CD4-positive, alpha-beta T cell (primary cell): Measurements from ENCODE around the gene SNRPA. TPM values are rescaled to one million over a fixed set of nuclear protein-coding genes. Genes with fewer than 3 reads are reported as not detected.
A peak's percentile ranks its signal among the peaks of the same experiment; 100 is the strongest.

Experiments used
- ATAC-seq: fragments of 200-7000 bp; cut with Tn5 transposase; one replicate; pipeline ENCODE4 v1.10.0; 2022; ENCODE audit warnings: mild to moderate bottlenecking; ENCODE audit not compliant: poor library complexity
- CTCF ChIA-PET: fragments of 350-600 bp; sonication (Branson Sonifier 250); formaldehyde crosslinking; loops from one replicate; lab custom pipeline; 2021; ENCODE audit warnings: antibody characterized with exemption, inconsistent platforms; lab: Charles Lee
- POLR2A ChIA-PET: fragments of 350-600 bp; sonication (Branson Sonifier 250); formaldehyde crosslinking; loops from one replicate; lab custom pipeline; 2021; ENCODE audit warnings: antibody characterized with exemption, inconsistent platforms; lab: Charles Lee
- DNase-seq, 14 experiments: peaks; one replicate each; pipeline ENCODE4 v3.0.0-alpha.2; 2013 to 2020; ENCODE audit warnings: mixed read lengths in 2 of 14
- H3K27ac ChIP-seq, 2 donors: one replicate each; pipeline versions ENCODE4 v1.5.1 to v1.7.0; 2013; ENCODE audit warnings: low read length in 2 of 2, low read depth in 1 of 2, mild to moderate bottlenecking in 1 of 2
- H3K27me3 ChIP-seq, 2 experiments: 1 replicate in 1 of 2; 2 replicates in 1 of 2; pipeline versions ENCODE4 v1.6.1 to v1.7.0; 2013; ENCODE audit warnings: low read length in 2 of 2, control low read depth in 1 of 2, mild to moderate bottlenecking in 1 of 2, moderate library complexity in 1 of 2; ENCODE audit not compliant: insufficient read depth in 2 of 2, control insufficient read depth in 1 of 2
- H3K36me3 ChIP-seq: one replicate; pipeline ENCODE4 v1.6.1; 2013; ENCODE audit warnings: low read length, control low read depth; ENCODE audit not compliant: insufficient read depth
- H3K4me1 ChIP-seq: one replicate; pipeline ENCODE4 v1.6.1; 2013; ENCODE audit warnings: low read length, control low read depth; ENCODE audit not compliant: insufficient read depth
- H3K4me3 ChIP-seq: one replicate; pipeline ENCODE4 v1.5.1; 2013; ENCODE audit warnings: mild to moderate bottlenecking, low read length, moderate library complexity
- H3K9me3 ChIP-seq, 2 experiments: 1 replicate in 1 of 2; 2 replicates in 1 of 2; pipeline versions ENCODE4 v1.6.1 to v1.7.0; 2013; ENCODE audit warnings: low read length in 2 of 2, mild to moderate bottlenecking in 2 of 2, control low read depth in 1 of 2, moderate library complexity in 1 of 2; ENCODE audit not compliant: control insufficient read depth in 1 of 2, insufficient read depth in 1 of 2
- H3K27ac Mint-ChIP-seq: one replicate; pipeline ENCODE4 v1.8.0; 2020; ENCODE audit warnings: mixed read lengths
- H3K27me3 Mint-ChIP-seq: one replicate; pipeline ENCODE4 v1.8.0; 2021; ENCODE audit warnings: mixed read lengths
- H3K36me3 Mint-ChIP-seq: one replicate; pipeline ENCODE4 v1.8.0; 2021; ENCODE audit warnings: low read depth, mixed read lengths
- H3K4me1 Mint-ChIP-seq: one replicate; pipeline ENCODE4 v1.8.0; 2021; ENCODE audit warnings: low read depth, mixed read lengths
- H3K4me3 Mint-ChIP-seq: one replicate; pipeline ENCODE4 v1.8.0; 2020; ENCODE audit warnings: mild to moderate bottlenecking, mixed read lengths
- H3K9me3 Mint-ChIP-seq: one replicate; pipeline ENCODE4 v1.8.0; 2020; ENCODE audit warnings: mixed read lengths
- intact Hi-C, 2 experiments: fragments of 100-400 bp; cut with DNase I in 1 of 2; cut with micrococcal nuclease in 1 of 2; formaldehyde crosslinking; loops; one replicate each; pipeline versions ENCODE4 v1.15.1 to v1.9.0; 2023 to 2025; cut with DNase I, micrococcal nuclease
- total RNA-seq, 174 experiments: library from RNA in 2 of 174; stranded (reverse) in 2 of 174; gene quantifications; one replicate each; pipeline ENCODE4 v1.2.3 and lab custom pipeline; 2021 to 2026
- TF ChIP-seq, protein P1 (sequence below): fragments of 200-600 bp; IDR thresholded peaks from one replicate; pipeline ENCODE4 v1.8.0; 2022; ENCODE audit warnings: antibody characterized with exemption, mild to moderate bottlenecking

Gene SNRPA
- total RNA-seq, 2 experiments from 2014 or later, result 60.3 to 76.7 TPM

DNA sequence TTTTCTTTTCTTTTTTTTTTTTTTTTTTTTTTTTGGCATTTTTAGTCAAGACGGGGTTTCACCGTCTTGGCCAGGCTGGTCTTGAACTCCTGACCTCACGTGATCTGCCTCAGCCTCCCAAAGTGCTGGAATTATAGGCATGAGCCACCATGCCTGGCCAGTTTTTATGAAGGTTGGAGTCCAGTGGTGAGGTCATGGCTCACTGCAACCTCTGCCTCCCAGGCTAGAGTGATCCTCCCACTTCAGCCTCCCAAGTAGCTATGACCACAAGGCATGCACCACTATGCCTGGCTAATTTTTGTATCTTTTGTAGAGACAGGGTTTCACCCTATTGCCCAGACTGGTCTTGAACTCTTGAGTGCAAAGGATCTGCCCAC is 4.2 kb downstream of the SNRPA start:
- ChIA-PET POLR2A (interaction anchor here (2.0 to 4.5 kb wide), 2 partner anchors 23 to 43 kb away, joined by 22 read pairs; partner anchors contain the start of genes EGLN2 and RAB4B), CTCF (interaction anchor here (1.7 to 2.9 kb wide), 3 partner anchors 39 to 51 kb away, joined by 4 to 11 read pairs (median 7); partner anchors contain the start of genes COQ8B, EGLN2 and ITPKC)
- no peak for ATAC-seq
- Histone ChIP-seq H3K27ac (no peak overlapping the region), H3K4me1 (peaks cover 68% of the 10 kb centered on the region), H3K36me3 (peaks cover 51% of the 10 kb centered on the region), H3K27me3 (no peaks in the 10 kb centered on the region), H3K9me3 (no peaks in the 10 kb centered on the region), H3K4me3 (peak overlapping the region; percentile 41)
- intact Hi-C loops, result loop anchor here in 1 of 2 experiments (10.0 kb wide), 1 partner anchor 290 kb away; the partner anchor contains the start of genes BLVRB and SPTBN4
- peak overlapping the region; percentile 86 for H3K27ac Mint-ChIP-seq
- H3K4me3 Mint-ChIP-seq, result peak overlapping the region; percentile 79
- no peaks in the 10 kb centered on the region for H3K27me3 Mint-ChIP-seq
- DNase-seq, result no peak
- no peaks in the 10 kb centered on the region for H3K9me3 Mint-ChIP-seq
- TF ChIP-seq, protein P1, sequence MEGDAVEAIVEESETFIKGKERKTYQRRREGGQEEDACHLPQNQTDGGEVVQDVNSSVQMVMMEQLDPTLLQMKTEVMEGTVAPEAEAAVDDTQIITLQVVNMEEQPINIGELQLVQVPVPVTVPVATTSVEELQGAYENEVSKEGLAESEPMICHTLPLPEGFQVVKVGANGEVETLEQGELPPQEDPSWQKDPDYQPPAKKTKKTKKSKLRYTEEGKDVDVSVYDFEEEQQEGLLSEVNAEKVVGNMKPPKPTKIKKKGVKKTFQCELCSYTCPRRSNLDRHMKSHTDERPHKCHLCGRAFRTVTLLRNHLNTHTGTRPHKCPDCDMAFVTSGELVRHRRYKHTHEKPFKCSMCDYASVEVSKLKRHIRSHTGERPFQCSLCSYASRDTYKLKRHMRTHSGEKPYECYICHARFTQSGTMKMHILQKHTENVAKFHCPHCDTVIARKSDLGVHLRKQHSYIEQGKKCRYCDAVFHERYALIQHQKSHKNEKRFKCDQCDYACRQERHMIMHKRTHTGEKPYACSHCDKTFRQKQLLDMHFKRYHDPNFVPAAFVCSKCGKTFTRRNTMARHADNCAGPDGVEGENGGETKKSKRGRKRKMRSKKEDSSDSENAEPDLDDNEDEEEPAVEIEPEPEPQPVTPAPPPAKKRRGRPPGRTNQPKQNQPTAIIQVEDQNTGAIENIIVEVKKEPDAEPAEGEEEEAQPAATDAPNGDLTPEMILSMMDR, result no peak
- H3K4me1 Mint-ChIP-seq, result peaks cover 59% of the 10 kb centered on the region
- H3K36me3 Mint-ChIP-seq, result peaks cover 77% of the 10 kb centered on the region

DNA sequence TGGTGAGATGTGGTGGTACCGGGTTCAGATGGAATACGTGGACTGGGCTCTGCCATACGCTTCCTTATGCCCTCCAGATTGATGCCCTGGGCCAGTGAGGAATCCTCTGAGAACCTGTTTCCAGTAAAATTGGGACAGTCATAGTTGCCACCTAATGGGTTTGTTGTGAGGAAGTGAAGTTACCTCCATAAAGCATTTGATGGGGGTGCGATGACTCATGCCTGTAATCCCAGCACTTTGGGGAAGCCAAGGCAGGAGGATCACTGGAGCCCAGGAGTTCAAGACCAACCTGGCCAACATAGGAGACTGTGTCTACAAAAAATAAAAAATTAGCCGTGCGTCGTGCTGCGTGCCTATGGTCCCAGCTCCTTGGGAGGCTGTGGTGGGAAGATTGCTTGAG is 4.8 kb downstream of the SNRPA start:
- POLR2A ChIA-PET, result interaction anchor here (1.1 to 4.5 kb wide), 2 partner anchors 22 to 42 kb away, joined by 3 to 22 read pairs; partner anchors contain the start of genes EGLN2 and RAB4B
- no peak for DNase-seq
- intact Hi-C loops, result loop anchor here in 1 of 2 experiments (10.0 kb wide), 1 partner anchor 291 kb away; the partner anchor contains the start of genes BLVRB and SPTBN4
- TF ChIP-seq, protein P1, result no peak
- Mint-ChIP-seq H3K4me3 (peak overlapping the region; percentile 79), H3K4me1 (peaks cover 55% of the 10 kb centered on the region), H3K27ac (peak overlapping the region; percentile 86), H3K27me3 (no peaks in the 10 kb centered on the region), H3K9me3 (no peaks in the 10 kb centered on the region), H3K36me3 (peaks cover 77% of the 10 kb centered on the region)
- CTCF ChIA-PET, result interaction anchor here (1.9 to 2.9 kb wide), 2 partner anchors 43 to 51 kb away, joined by 7 to 11 read pairs; partner anchors contain the start of gene EGLN2
- H3K36me3 ChIP-seq, result peaks cover 57% of the 10 kb centered on the region
- ATAC-seq, result no peak
- H3K27me3 ChIP-seq, result no peaks in the 10 kb centered on the region
- peaks cover 67% of the 10 kb centered on the region for H3K4me1 ChIP-seq
- H3K4me3 ChIP-seq, result peak overlapping the region; percentile 41
- H3K9me3 ChIP-seq, result no peaks in the 10 kb centered on the region
- no peak overlapping the region for H3K27ac ChIP-seq

DNA sequence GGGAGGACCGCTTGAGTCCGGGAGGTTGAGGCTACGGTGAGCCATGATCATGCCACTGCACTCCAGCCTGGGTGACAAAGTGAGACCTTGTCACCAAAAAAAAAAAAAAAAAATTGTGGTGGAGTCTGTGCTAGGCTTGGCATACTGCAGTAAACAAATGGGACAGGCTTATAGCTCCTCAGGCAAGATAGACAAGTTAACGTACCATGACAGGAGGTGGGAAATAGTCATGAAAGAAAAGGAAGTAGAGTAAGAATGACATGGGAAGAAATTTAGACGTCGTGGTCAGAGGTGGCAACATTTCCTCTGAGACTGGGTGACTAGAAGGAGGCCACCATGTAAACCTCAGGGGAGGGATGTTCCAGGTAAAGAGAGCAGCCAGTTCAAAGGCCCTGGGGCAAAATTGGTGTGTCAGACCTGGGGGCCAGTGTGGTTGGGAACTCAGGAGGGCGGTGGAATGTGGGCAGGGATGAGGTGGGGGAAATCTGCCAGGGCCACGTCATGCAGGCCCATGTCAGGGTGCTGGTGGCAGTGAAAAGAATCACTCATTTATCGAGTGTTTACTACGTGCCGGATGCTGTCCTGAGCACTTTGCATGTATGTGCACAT is 5.6 kb downstream of the SNRPA start:
- H3K9me3 Mint-ChIP-seq, result no peaks in the 10 kb centered on the region
- peaks cover 62% of the 10 kb centered on the region for H3K4me1 ChIP-seq
- intact Hi-C loops, result loop anchor here in 1 of 2 experiments (10.0 kb wide), 1 partner anchor 292 kb away; the partner anchor contains the start of genes BLVRB and SPTBN4

More for the DNA sequence above, 5.6 kb downstream of the SNRPA start:
- H3K27me3 ChIP-seq, result no peaks in the 10 kb centered on the region
- no peaks in the 10 kb centered on the region for H3K9me3 ChIP-seq
- H3K27me3 Mint-ChIP-seq, result no peaks in the 10 kb centered on the region
- ChIA-PET CTCF (interaction anchor here (0.9 to 2.9 kb wide), 2 partner anchors 50 to 122 kb away, joined by 4 to 11 read pairs; no protein-coding TSS in a partner anchor), POLR2A (interaction anchor here (1.1 to 4.5 kb wide), 4 partner anchors 9 to 42 kb away, joined by 3 to 22 read pairs (median 4); partner anchors contain the start of genes EGLN2 and RAB4B)
- H3K4me3 Mint-ChIP-seq, result peak overlapping the region; percentile 70
- no peak overlapping the region for H3K27ac ChIP-seq
- H3K36me3 Mint-ChIP-seq, result peaks cover 77% of the 10 kb centered on the region
- TF ChIP-seq, protein P1, result no peak
- H3K27ac Mint-ChIP-seq, result peak overlapping the region; percentile 86
- no peak overlapping the region for H3K4me3 ChIP-seq
- H3K36me3 ChIP-seq, result peaks cover 65% of the 10 kb centered on the region
- ATAC-seq (peak; percentile 16), DNase-seq (peak in 2 of 14 experiments; percentile 43 to 50)
- peaks cover 47% of the 10 kb centered on the region for H3K4me1 Mint-ChIP-seq
